Measurements from ENCODE around the gene RHBDD2.
A peak's percentile ranks its signal among the peaks of the same experiment; 100 is the strongest.
"Not testable (repeated sequence)": the region's sequence is repeated elsewhere in the genome, so short reads cannot be mapped to it uniquely, and the experiment has no call there.

Gene RHBDD2

GRCh38 chr7:75879771-75880184 is 944 bp downstream of the RHBDD2 start:
- peak; percentile 69 for DNase-seq
- Histone ChIP-seq H2AFZ (ENCODE audit: low read depth, low read length) (no peak overlapping the region), H3K4ac (ENCODE audit: low read depth in 1 of 2, low read length in 2 of 2) (peak overlapping the region in 1 of 2 experiments; percentile 83), H4K8ac (ENCODE audit: low read length) (no peak overlapping the region), H3K79me1 (replicated peaks; ENCODE audit: low read length, poor library complexity, severe bottlenecking) (peaks cover 26% of the 10 kb centered on the region), H3K27ac (ENCODE audit: low read length, poor library complexity, severe bottlenecking) (no peak overlapping the region), H3K36me3 (ENCODE audit: control insufficient read depth in 1 of 2, insufficient read depth in 2 of 2, low read depth in 1 of 2, low read length in 2 of 2) (peaks cover 30 to 44% of the 10 kb centered on the region in 2 experiments), H3K14ac (ENCODE audit: low read length in 2 of 2) (no peak overlapping the region), H3K9me3 (ENCODE audit: control insufficient read depth, low read length) (no peaks in the 10 kb centered on the region), H2BK120ac (ENCODE audit: low read depth, low read length) (no peak overlapping the region), H3K18ac (ENCODE audit: low read depth in 1 of 2, low read length in 2 of 2) (no peak overlapping the region), H3K4me3 (ENCODE audit: insufficient read depth in 1 of 2, low read depth in 1 of 2, low read length in 2 of 2) (peak overlapping the region in 1 of 2 experiments; percentile 91), H3K4me2 (ENCODE audit: low read length, poor library complexity, severe bottlenecking) (peak overlapping the region; percentile 78), H3K9ac (ENCODE audit: low read length) (peak overlapping the region; percentile 95), H4K91ac (ENCODE audit: low read length) (no peak overlapping the region), H3K4me1 (ENCODE audit: control insufficient read depth, insufficient read depth, low read depth, low read length) (peaks cover 12% of the 10 kb centered on the region), H3K27me3 (ENCODE audit: control insufficient read depth in 1 of 2, insufficient read depth in 1 of 2, low read length in 2 of 2) (no peaks in the 10 kb centered on the region), H2BK12ac (ENCODE audit: low read length in 2 of 2) (no peak overlapping the region), H2BK5ac (ENCODE audit: low read depth, low read length, poor library complexity, severe bottlenecking) (no peak overlapping the region), H2BK15ac (ENCODE audit: low read depth, poor library complexity, severe bottlenecking) (no peak overlapping the region), H2AK5ac (ENCODE audit: low read length, severe bottlenecking) (no peak overlapping the region), H3K23ac (ENCODE audit: low read length in 2 of 2) (no peak overlapping the region)
- 17% methylated on average over 7 of the region's 8 CpGs for WGBS

- Histone ChIP-seq H2BK120ac (ENCODE audit: low read depth, low read length) (no peak overlapping the region), H3K9me3 (ENCODE audit: control insufficient read depth, low read length) (no peaks in the 10 kb centered on the region), H4K91ac (ENCODE audit: low read length) (no peak overlapping the region), H2BK15ac (ENCODE audit: low read depth, poor library complexity, severe bottlenecking) (no peak overlapping the region), H3K27ac (ENCODE audit: low read length, poor library complexity, severe bottlenecking) (no peak overlapping the region), H2BK5ac (ENCODE audit: low read depth, low read length, poor library complexity, severe bottlenecking) (no peak overlapping the region), H2AK5ac (ENCODE audit: low read length, severe bottlenecking) (peak overlapping the region; percentile 22), H3K4me1 (ENCODE audit: control insufficient read depth, insufficient read depth, low read depth, low read length) (peaks cover 14% of the 10 kb centered on the region), H2AFZ (ENCODE audit: low read depth, low read length) (no peak overlapping the region), H3K27me3 (ENCODE audit: control insufficient read depth in 1 of 2, insufficient read depth in 1 of 2, low read length in 2 of 2) (no peaks in the 10 kb centered on the region), H3K4me2 (ENCODE audit: low read length, poor library complexity, severe bottlenecking) (no peak overlapping the region), H3K18ac (ENCODE audit: low read depth in 1 of 2, low read length in 2 of 2) (no peak overlapping the region), H3K4ac (ENCODE audit: low read depth in 1 of 2, low read length in 2 of 2) (no peak overlapping the region), H3K14ac (ENCODE audit: low read length in 2 of 2) (no peak overlapping the region), H3K23ac (ENCODE audit: low read length in 2 of 2) (no peak overlapping the region), H3K36me3 (ENCODE audit: control insufficient read depth in 1 of 2, insufficient read depth in 2 of 2, low read depth in 1 of 2, low read length in 2 of 2) (peaks cover 34 to 49% of the 10 kb centered on the region in 2 experiments), H4K8ac (ENCODE audit: low read length) (no peak overlapping the region), H3K9ac (ENCODE audit: low read length) (peak overlapping the region; percentile 95), H3K4me3 (ENCODE audit: insufficient read depth in 1 of 2, low read depth in 1 of 2, low read length in 2 of 2) (peak overlapping the region in 1 of 2 experiments; percentile 91), H2BK12ac (ENCODE audit: low read length in 2 of 2) (no peak overlapping the region), H3K79me1 (replicated peaks; ENCODE audit: low read length, poor library complexity, severe bottlenecking) (peaks cover 26% of the 10 kb centered on the region)
- WGBS: 84% methylated on average over 4 of the region's 4 CpGs
- DNase-seq: no peak
Observed at GRCh38 chr7:75880242-75880641, 1.4 kb downstream of the RHBDD2 start.

- H2BK12ac ChIP-seq (ENCODE audit: low read length in 2 of 2): no peak overlapping the region
- H3K9me3 ChIP-seq (ENCODE audit: control insufficient read depth, low read length): no peaks in the 10 kb centered on the region
- peak overlapping the region; percentile 70 for H4K91ac ChIP-seq (ENCODE audit: low read length)
- no peak overlapping the region for H3K27ac ChIP-seq (ENCODE audit: low read length, poor library complexity, severe bottlenecking)
- no peak overlapping the region for H3K23ac ChIP-seq (ENCODE audit: low read length in 2 of 2)
- WGBS: 93% methylated on average over 23 of the region's 23 CpGs
- DNase-seq: no peak
- H3K27me3 ChIP-seq (ENCODE audit: control insufficient read depth in 1 of 2, insufficient read depth in 1 of 2, low read length in 2 of 2): no peaks in the 10 kb centered on the region
- no peak overlapping the region for H3K14ac ChIP-seq (ENCODE audit: low read length in 2 of 2)
- peak overlapping the region; percentile 36 for H3K9ac ChIP-seq (ENCODE audit: low read length)
- H2AK5ac ChIP-seq (ENCODE audit: low read length, severe bottlenecking): no peak overlapping the region
- H3K4me1 ChIP-seq (ENCODE audit: control insufficient read depth, insufficient read depth, low read depth, low read length): peaks cover 15% of the 10 kb centered on the region
- no peak overlapping the region for H2BK5ac ChIP-seq (ENCODE audit: low read depth, low read length, poor library complexity, severe bottlenecking)
- peaks cover 48 to 61% of the 10 kb centered on the region in 2 experiments for H3K36me3 ChIP-seq (ENCODE audit: control insufficient read depth in 1 of 2, insufficient read depth in 2 of 2, low read depth in 1 of 2, low read length in 2 of 2)
- H4K8ac ChIP-seq (ENCODE audit: low read length): no peak overlapping the region
- peaks cover 36% of the 10 kb centered on the region for H3K79me1 ChIP-seq (replicated peaks; ENCODE audit: low read length, poor library complexity, severe bottlenecking)
- no peak overlapping the region for H2BK15ac ChIP-seq (ENCODE audit: low read depth, poor library complexity, severe bottlenecking)
- H3K4me2 ChIP-seq (ENCODE audit: low read length, poor library complexity, severe bottlenecking): no peak overlapping the region
- no peak overlapping the region for H2AFZ ChIP-seq (ENCODE audit: low read depth, low read length)
- H2BK120ac ChIP-seq (ENCODE audit: low read depth, low read length): no peak overlapping the region
- H3K4me3 ChIP-seq (ENCODE audit: insufficient read depth in 1 of 2, low read depth in 1 of 2, low read length in 2 of 2): no peak overlapping the region
- no peak overlapping the region for H3K18ac ChIP-seq (ENCODE audit: low read depth in 1 of 2, low read length in 2 of 2)
- H3K4ac ChIP-seq (ENCODE audit: low read depth in 1 of 2, low read length in 2 of 2): no peak overlapping the region
Observed at GRCh38 chr7:75881436-75882095, 2.7 kb downstream of the RHBDD2 start.

- H4K8ac ChIP-seq (ENCODE audit: low read length); H2AFZ ChIP-seq (ENCODE audit: low read depth, low read length); H3K4me2 ChIP-seq (ENCODE audit: low read length, poor library complexity, severe bottlenecking); H3K27me3 ChIP-seq (ENCODE audit: control insufficient read depth in 1 of 2, insufficient read depth in 1 of 2, low read length in 2 of 2); H2BK120ac ChIP-seq (ENCODE audit: low read depth, low read length); H3K18ac ChIP-seq (ENCODE audit: low read depth in 1 of 2, low read length in 2 of 2); H2AK5ac ChIP-seq (ENCODE audit: low read length, severe bottlenecking); H3K23ac ChIP-seq (ENCODE audit: low read length in 2 of 2); H3K27ac ChIP-seq (ENCODE audit: low read length, poor library complexity, severe bottlenecking); H3K9ac ChIP-seq (ENCODE audit: low read length); H3K9me3 ChIP-seq (ENCODE audit: control insufficient read depth, low read length); H2BK5ac ChIP-seq (ENCODE audit: low read depth, low read length, poor library complexity, severe bottlenecking); H3K4me3 ChIP-seq (ENCODE audit: insufficient read depth in 1 of 2, low read depth in 1 of 2, low read length in 2 of 2); H2BK15ac ChIP-seq (ENCODE audit: low read depth, poor library complexity, severe bottlenecking); H3K14ac ChIP-seq (ENCODE audit: low read length in 2 of 2); H4K91ac ChIP-seq (ENCODE audit: low read length); DNase-seq; H2BK12ac ChIP-seq (ENCODE audit: low read length in 2 of 2); H3K4ac ChIP-seq (ENCODE audit: low read depth in 1 of 2, low read length in 2 of 2): not testable (repeated sequence)
- Histone ChIP-seq H3K79me1 (replicated peaks; ENCODE audit: low read length, poor library complexity, severe bottlenecking) (peaks cover 40% of the 10 kb centered on the region), H3K36me3 (ENCODE audit: control insufficient read depth in 1 of 2, insufficient read depth in 2 of 2, low read depth in 1 of 2, low read length in 2 of 2) (peaks cover 62 to 75% of the 10 kb centered on the region in 2 experiments), H3K4me1 (ENCODE audit: control insufficient read depth, insufficient read depth, low read depth, low read length) (peaks cover 20% of the 10 kb centered on the region)
- WGBS: 96% methylated on average over 11 of the region's 13 CpGs
Observed at GRCh38 chr7:75883265-75883824, 4.5 kb downstream of the RHBDD2 start.
